GM21423 (cell line): ENCODE data around the gene RUVBL1.
"Not testable (repeated sequence)": the region's sequence is repeated elsewhere in the genome, so short reads cannot be mapped to it uniquely, and the experiment has no call there.

ENCODE experiments used
- ATAC-seq: cut with Tn5 transposase; IDR thresholded peaks from one replicate; pipeline ENCODE4 v1.9.1; 2021; ENCODE audit warnings: mild to moderate bottlenecking, moderate library complexity; ENCODE audit not compliant: unreplicated experiment

The RUVBL1 gene

DNA sequence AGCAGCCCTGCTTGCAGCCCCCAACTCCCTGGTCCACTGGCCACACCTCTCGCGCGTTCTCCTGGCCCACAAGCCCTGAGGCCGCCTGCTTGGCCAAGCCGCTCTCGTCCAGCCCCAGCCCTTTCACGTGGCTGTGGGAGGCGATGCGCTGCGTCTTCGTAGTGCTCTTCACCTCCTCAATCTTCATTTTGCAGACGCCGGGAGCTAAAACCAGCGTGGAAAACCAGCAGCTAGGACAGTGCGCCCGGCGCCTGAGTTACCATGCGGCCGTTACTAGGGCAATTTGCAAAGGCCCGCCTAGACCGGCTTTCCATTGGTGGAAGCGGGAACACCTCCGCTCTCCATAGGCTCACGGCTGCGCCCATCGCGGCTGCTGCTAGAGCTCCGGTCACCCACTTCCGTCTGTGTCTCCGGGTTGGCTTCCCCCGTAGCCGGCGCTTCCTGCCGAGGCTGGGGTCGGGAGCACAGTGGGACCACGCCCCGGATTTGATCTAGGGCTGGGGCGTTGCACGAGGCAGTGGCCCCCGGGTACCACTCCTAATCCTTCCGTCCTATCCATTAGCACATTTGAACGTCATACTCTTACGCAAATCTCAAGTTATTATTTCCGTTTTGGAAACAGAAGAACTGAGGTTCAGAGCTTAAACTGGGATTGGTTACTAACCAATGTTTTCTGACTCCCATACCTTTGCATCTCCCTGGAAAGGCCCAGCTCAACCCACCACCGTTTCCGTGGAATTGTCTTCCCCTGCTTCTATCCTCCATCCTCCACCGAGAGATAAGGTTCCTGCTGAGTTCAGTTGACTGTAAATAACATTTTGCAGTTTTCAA, at the start of gene RUVBL1:
Gene RUVBL1 (minus strand): TSS at position 275 of the 831 bp plus-strand sequence. CDS start 88 bp downstream, at position 187.
- peak; percentile 97 for ATAC-seq

DNA sequence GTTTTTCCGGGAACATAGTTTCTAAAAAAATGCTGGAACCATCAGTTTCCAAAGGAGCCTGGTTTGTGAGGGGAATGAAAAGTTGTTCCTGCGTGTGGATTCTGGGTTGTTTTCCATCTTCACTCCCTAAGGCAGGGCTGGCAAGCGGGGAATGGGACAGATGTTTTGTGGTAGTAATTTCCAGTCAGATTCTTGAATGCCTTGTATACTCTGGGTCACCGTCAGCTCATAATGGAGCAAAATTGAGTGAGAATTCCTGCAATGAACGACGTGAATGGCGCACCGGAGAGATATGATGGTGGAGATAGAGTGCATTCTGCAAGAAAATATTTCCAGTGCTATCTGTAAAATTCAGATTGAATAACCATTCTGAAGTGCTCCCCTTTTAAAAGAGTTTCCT, 49.6 kb upstream of the RUVBL1 start:
- ATAC-seq, result no peak

DNA sequence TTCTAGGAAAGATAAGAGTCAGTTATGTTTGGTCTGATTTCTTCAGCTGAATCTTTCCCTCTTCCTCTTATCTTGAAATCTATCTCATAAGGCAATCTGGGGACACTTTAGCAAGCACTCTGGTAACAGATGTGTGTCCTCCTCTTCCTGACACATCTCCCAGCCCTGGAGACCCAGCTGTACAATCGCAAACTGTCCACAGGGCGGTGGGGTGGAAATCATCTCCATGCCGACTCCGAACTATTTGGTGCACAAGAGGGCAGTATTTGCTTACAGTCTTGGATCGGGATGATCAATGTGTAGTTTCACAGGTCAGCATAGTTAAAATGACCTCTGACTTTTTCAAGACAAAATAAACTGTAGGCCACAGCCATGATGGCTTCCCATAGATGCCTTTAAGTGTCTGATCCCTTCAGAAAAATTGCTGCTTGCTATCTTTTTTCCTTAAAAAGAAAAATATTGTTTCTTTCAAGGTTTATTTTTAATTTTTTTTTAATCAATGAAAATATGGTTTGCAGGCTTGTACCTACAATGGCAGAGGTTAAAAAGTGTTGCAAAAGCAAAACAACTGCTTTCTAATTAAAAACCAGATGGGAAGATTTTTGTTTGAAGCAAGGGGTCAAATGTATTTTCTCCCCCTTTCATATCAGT, 47.4 kb upstream of the RUVBL1 start:
- ATAC-seq, result no peak

DNA sequence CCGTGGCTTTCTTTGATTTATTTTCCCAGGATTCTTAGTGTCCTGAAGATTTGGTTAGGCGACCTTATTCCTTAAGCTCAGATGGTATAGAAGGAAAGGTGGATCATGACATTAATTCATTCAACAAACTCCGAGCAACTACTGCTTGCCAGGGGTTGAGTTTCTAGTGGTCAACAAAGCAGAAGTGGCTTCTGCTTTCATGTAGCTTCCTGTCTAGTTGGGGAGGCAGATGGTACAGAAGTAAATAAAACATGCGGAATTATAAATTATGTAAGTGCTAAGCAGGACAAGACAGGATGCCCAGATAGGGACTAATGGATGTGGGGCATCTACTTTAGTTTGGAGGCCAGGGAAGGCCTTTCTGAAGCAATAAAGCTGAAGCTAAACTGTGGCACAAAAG, 45.2 kb upstream of the RUVBL1 start:
- ATAC-seq, result no peak

- ATAC-seq, result no peak
Observed at GRCh38 chr3:128167973-128168674, 44.5 kb upstream of the RUVBL1 start.

DNA sequence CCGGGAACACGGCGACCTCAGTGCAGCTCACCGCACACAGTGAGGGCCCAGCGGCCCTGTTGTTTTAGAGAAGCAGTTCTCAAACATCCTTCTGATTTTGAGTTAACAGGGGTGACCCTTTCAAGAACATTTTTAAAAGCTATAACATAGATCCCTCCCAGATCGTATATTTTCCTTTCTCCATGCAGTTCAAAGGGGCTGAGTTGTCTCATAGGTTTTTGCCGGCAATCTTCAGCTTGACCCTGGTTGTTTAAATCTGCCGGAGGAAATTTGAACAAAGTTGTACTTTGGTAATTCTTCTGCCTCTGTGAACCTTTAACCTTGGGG, 44.0 kb upstream of the RUVBL1 start:
- no peak for ATAC-seq

DNA sequence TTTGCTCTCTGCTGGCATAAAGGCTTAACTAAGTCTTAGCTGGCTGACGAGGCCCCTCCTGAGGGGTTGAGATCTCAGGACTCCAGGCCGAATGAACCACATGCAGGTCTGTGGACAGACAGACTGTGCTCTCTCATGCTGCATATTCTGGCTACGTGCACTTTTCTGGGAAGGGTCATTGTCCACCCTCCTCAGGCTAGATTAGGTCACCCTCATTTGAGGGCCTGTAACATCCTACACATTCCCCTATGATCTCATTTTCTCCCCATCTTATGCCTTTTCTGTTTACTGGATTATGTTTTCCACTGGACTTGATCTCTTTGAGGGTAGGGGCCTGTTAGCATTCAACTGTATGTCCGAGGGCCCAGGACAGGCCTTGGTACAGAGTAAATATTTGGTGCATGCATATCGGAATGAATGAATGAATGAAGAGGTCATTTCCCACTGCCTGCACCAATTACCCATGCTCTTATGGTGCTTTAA, 43.4 kb upstream of the RUVBL1 start:
- ATAC-seq, result no peak

- ATAC-seq, result no peak
Observed at GRCh38 chr3:128163432-128163831, 39.8 kb upstream of the RUVBL1 start.

DNA sequence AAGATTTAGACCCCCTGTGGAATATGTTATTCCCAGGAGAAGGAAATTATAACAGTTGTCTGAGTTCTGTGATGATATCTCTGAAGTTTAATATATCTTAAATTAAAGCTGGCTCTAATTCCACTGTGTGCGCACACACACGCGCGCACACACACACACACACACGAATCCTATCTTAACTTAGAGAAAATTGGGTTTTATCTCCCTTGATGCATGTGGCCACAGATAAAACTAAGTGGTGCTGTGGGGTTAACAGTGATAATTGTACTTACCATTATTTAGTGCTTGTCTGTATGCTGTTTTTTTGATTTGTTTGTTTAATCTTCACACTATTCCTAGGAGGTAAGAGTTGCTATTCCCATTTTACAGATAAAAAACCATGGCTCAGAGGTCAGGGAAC, 37.0 kb upstream of the RUVBL1 start:
- no peak for ATAC-seq

DNA sequence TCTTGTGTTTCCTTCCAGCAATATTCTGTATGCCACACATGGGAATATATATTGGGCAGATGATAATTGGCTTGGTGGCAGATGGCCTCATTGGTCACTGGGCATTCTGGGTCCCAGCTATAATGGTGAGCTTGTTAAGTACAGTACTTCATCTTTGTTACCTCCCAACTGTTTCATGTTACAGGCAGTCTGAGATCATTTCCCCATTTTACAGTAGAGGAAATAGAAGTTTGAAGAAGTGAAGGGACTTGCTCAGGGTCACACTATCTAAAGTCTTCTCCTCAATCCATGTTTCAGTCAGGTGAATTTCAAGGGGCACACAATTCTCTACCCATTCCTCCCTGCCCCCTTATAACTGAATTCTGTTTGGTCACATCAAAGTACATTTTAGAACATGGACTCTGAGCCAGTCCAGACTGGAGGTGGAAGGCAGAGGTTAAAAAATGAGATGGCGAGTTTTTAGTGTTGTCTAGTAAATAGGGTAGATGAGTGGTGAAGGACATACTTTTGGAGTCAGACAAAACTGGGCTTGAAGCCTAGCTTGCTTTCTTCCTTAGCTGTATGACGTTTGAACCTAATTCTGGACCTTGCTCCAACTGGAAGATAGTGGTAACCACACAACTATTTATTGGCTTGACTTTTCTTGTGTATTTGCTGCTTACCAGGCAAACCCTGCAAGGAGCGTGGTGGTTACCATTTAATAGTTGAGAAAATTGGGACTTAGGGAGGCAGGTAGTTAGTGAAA, 32.2 kb upstream of the RUVBL1 start:
- no peak for ATAC-seq

GRCh38 chr3:128154354-128154753, 30.7 kb upstream of the RUVBL1 start:
- not testable (repeated sequence) for ATAC-seq

DNA sequence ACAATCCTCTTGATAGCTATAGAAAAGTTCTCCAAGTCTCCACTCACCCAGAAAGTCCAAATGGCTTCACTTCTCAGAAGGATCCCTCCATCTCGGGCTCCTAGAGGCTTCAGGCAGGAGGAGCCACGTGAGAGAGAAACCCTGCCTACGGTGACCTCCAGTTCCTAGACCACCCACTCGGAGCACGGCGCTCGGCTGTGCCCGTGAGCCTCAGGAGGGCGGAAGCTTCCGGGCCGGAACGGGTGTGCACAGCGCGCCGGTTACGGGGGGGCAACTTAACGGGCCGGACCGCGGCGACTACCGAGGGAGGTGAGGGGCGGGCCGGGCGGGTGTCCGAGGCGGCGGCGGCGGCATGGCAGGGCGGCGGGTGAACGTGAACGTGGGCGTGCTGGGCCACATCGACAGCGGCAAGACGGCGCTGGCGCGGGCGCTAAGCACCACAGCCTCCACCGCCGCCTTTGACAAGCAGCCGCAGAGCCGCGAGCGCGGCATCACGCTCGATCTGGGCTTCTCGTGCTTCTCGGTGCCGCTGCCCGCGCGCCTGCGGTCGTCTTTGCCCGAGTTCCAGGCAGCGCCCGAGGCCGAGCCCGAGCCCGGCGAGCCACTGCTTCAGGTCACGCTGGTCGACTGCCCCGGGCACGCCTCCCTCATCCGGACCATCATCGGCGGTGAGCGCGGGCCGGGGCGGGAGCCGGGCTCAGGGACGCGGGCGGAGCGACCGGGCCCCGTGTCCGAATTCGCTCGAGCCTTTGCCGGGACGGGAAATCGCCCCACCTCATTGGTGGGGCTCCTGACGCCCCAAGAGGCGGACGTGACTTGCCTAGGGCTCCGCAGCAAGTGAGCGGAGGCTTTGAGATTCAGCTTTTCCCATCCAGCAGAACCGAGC, 29.8 kb upstream of the RUVBL1 start, which contains the start of gene EEFSEC:
Gene EEFSEC (plus strand): TSS at position 326 of the 886 bp plus-strand sequence. CDS start 27 bp downstream, at position 353.
- peak; percentile 90 for ATAC-seq

GRCh38 chr3:128152419-128153155, 29.0 kb upstream of the RUVBL1 start:
- no peak for ATAC-seq

DNA sequence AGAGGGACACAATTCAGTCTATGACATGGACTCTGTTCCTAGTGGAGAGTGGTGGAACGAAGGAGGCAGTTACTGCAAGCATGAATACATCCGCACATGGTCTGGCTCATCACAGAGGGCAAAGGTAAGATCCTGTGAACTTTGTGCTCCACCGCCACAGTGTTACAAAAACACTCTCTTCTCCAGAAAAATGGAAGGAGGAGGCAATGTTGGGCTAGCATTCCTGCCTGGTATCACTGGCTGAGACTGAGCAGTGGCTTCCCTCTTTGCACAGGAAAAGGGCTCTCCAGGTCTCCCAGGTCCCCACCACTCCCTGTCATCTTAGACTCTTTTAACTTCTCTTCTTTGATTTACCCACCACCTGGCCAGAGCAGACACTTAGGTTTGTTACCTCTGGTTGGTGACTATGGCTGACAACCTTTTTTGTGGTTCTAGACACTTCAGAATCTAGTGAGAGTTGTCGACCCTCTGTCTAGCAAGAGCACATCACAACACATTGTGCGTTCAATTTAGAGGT, 28.2 kb upstream of the RUVBL1 start:
- no peak for ATAC-seq

DNA sequence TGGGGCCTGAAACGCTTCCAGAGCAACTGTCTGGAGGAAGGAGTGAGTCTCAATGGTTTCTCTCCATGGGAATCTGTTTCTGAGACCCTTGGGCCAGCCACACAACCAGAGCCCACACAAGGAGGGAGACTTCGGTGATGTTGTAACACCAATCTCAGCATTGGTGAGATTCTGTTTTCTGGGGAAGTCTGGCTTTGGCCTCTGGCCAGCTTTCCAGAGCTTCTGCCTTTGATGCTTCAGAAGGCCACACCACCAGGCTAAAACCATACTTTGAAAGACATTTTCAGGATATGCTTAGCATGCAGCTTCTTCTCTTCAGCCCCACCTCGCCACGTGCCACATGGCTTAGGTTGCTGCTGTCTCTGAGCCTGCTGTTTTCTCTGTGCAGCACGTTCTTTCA, 26.0 kb upstream of the RUVBL1 start:
- ATAC-seq, result no peak

- no peak for ATAC-seq
Observed at GRCh38 chr3:128146201-128146600, 22.6 kb upstream of the RUVBL1 start.

- no peak for ATAC-seq
Observed at GRCh38 chr3:128145279-128145678, 21.7 kb upstream of the RUVBL1 start.

DNA sequence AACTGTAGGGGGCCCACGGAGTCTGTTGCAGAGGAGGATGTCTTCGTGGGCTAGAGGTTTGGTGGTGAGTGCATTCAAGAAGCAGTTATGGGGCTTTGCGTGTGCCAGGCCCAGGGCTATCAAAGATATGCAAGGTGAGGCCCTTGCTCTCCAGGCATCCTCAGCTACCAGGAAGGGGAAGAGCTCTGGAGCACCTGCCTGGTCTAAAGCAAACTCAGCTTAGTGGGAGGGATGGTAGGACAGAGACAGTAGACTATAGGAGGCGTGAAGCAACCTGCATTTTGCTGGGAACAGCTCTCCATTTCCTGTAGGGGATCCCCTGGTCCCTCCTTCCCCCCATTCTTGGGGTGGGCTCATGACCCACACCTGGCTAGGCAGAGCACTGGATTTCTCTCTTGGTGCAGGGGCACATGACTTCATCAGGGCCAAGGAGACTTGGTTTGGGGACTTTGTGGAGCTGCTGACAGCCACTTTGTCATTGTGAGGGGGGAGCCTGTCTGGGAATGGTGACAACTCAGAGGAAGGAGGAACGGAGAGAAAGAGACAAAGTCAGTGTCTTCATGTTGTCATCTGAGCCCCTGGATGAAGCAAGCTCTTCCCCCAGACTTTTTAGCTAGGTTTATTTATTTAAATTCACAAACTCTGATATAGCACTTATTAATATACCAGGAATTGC, 21.0 kb upstream of the RUVBL1 start:
- ATAC-seq, result no peak
